ENCODE results near the gene EXOG.

The EXOG gene

GRCh38 chr3:38510631-38511030 lies 14.5 kb downstream of the EXOG start:
- H3K36me3 ChIP-seq (ENCODE audit: insufficient read depth, insufficient read length, low read length) = peaks cover 59% of the 10 kb centered on the region

DNA sequence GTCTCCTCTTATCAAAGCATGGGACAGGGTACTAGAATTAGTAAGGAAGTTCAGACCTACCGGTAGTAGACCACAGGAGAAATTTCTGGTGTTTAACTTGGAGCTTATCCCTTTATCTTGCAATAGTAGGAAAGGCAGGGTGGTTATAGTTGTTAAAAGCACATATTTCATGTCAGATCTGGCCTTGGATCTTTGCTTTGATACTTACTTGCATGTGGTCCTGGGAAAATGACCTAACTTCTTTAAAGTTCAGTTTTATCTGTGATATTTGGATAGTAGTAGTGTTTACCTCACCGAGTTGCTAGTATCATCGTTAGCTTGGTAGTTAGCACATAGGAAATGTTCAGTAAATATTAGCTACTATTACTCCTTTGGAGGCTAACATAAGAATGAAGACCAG lies 15.4 kb downstream of the EXOG start:
- Histone ChIP-seq H3K36me3 (ENCODE audit: insufficient read depth, insufficient read length, low read length) (peaks cover 57% of the 10 kb centered on the region), H3K4me1 (ENCODE audit: insufficient read depth, insufficient read length) (no peaks in the 10 kb centered on the region), H3K9me3 (ENCODE audit: insufficient read depth, low read length) (no peaks in the 10 kb centered on the region), H3K9ac (ENCODE audit: insufficient read length, low read depth) (no peak overlapping the region), H3K27me3 (ENCODE audit: insufficient read depth, insufficient read length) (no peaks in the 10 kb centered on the region), H3K4me3 (ENCODE audit: insufficient read length, low read depth) (no peak overlapping the region)
- DNase-seq (ENCODE audit: low read depth, low spot score) = no peak
- no peak for TF ChIP-seq SUZ12 (IDR thresholded peaks at IDR 0.05; ENCODE audit: extremely low read depth, insufficient read depth, insufficient read length)
- TF ChIP-seq YY1 (IDR thresholded peaks at IDR 0.05; ENCODE audit: insufficient read depth, insufficient read length) = no peak
- TF ChIP-seq ZNF274 (IDR thresholded peaks at IDR 0.05; ENCODE audit: low read depth, low read length) = no peak

More at GRCh38 chr3:38510631-38511030, 14.5 kb downstream of the EXOG start:
- Histone ChIP-seq H3K4me1 (ENCODE audit: insufficient read depth, insufficient read length) (no peaks in the 10 kb centered on the region), H3K9me3 (ENCODE audit: insufficient read depth, low read length) (no peaks in the 10 kb centered on the region), H3K4me3 (ENCODE audit: insufficient read length, low read depth) (no peak overlapping the region), H3K9ac (ENCODE audit: insufficient read length, low read depth) (no peak overlapping the region), H3K27me3 (ENCODE audit: insufficient read depth, insufficient read length) (no peaks in the 10 kb centered on the region)
- no peak for DNase-seq (ENCODE audit: low read depth, low spot score)
- TF ChIP-seq ZNF274 (IDR thresholded peaks at IDR 0.05; ENCODE audit: low read depth, low read length) (no peak), SUZ12 (IDR thresholded peaks at IDR 0.05; ENCODE audit: extremely low read depth, insufficient read depth, insufficient read length) (no peak), YY1 (IDR thresholded peaks at IDR 0.05; ENCODE audit: insufficient read depth, insufficient read length) (no peak)

DNA sequence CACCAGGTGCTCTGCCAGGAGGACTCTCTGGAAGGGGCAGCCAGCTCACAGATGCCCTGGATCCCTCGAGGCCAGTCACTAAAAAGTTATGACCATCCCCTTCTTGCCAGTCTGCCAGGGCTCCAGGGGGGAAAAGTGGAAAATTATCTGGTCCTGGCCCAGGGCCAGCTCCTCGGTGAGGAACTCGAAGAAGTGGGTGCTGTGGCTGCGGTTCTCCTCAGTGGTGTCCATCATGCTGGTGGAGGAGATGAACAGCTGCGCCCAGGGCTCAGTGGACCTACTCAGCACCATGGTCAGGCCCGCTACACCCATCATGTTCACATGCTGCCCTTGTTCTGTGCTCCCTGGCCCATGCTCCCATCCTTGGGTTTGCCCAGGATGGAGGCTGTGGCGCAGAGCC lies 19.2 kb downstream of the EXOG start:
- no peak for TF ChIP-seq ZNF274 (IDR thresholded peaks at IDR 0.05; ENCODE audit: low read depth, low read length)
- no peak for TF ChIP-seq YY1 (IDR thresholded peaks at IDR 0.05; ENCODE audit: insufficient read depth, insufficient read length)
- no peak for TF ChIP-seq SUZ12 (IDR thresholded peaks at IDR 0.05; ENCODE audit: extremely low read depth, insufficient read depth, insufficient read length)
- no peaks in the 10 kb centered on the region for H3K4me1 ChIP-seq (ENCODE audit: insufficient read depth, insufficient read length)
- H3K27me3 ChIP-seq (ENCODE audit: insufficient read depth, insufficient read length) = no peaks in the 10 kb centered on the region
- H3K4me3 ChIP-seq (ENCODE audit: insufficient read length, low read depth) = no peak overlapping the region
- no peaks in the 10 kb centered on the region for H3K9me3 ChIP-seq (ENCODE audit: insufficient read depth, low read length)
- DNase-seq (ENCODE audit: low read depth, low spot score) = no peak
- peaks cover 26% of the 10 kb centered on the region for H3K36me3 ChIP-seq (ENCODE audit: insufficient read depth, insufficient read length, low read length)
- no peak overlapping the region for H3K9ac ChIP-seq (ENCODE audit: insufficient read length, low read depth)

- Histone ChIP-seq H3K36me3 (ENCODE audit: insufficient read depth, insufficient read length, low read length) (peaks cover 20% of the 10 kb centered on the region), H3K9ac (ENCODE audit: insufficient read length, low read depth) (no peak overlapping the region), H3K27me3 (ENCODE audit: insufficient read depth, insufficient read length) (no peaks in the 10 kb centered on the region), H3K9me3 (ENCODE audit: insufficient read depth, low read length) (no peaks in the 10 kb centered on the region), H3K4me1 (ENCODE audit: insufficient read depth, insufficient read length) (no peaks in the 10 kb centered on the region), H3K4me3 (ENCODE audit: insufficient read length, low read depth) (no peak overlapping the region)
- TF ChIP-seq YY1 (IDR thresholded peaks at IDR 0.05; ENCODE audit: insufficient read depth, insufficient read length) = no peak
- TF ChIP-seq SUZ12 (IDR thresholded peaks at IDR 0.05; ENCODE audit: extremely low read depth, insufficient read depth, insufficient read length) = no peak
- no peak for TF ChIP-seq ZNF274 (IDR thresholded peaks at IDR 0.05; ENCODE audit: low read depth, low read length)
- DNase-seq (ENCODE audit: low read depth, low spot score) = no peak
Observed at GRCh38 chr3:38516669-38517068, 20.5 kb downstream of the EXOG start.

DNA sequence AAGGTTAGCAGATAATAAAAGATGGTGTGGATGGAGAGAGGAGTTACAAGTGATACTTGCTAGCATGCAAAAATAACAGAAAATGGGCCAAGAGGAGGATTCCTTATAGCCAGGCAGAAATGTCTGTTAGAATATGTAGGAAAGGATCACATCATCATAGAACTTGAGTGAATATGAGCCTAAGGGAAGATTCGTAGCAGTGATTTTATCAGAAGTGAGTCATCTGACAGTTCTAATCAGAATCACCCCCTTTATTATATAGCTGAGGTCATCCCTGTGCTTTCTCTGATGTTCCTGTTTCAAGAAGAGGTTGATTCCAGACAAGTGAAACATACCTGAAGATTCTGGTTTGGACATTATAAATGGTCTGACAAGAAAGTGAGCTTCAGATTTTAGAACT lies 22.9 kb downstream of the EXOG start:
- no peaks in the 10 kb centered on the region for H3K9me3 ChIP-seq (ENCODE audit: insufficient read depth, low read length)
- no peak overlapping the region for H3K4me3 ChIP-seq (ENCODE audit: insufficient read length, low read depth)
- H3K36me3 ChIP-seq (ENCODE audit: insufficient read depth, insufficient read length, low read length) = peaks cover 20% of the 10 kb centered on the region
- no peaks in the 10 kb centered on the region for H3K4me1 ChIP-seq (ENCODE audit: insufficient read depth, insufficient read length)
- TF ChIP-seq YY1 (IDR thresholded peaks at IDR 0.05; ENCODE audit: insufficient read depth, insufficient read length) (no peak), ZNF274 (IDR thresholded peaks at IDR 0.05; ENCODE audit: low read depth, low read length) (no peak), SUZ12 (IDR thresholded peaks at IDR 0.05; ENCODE audit: extremely low read depth, insufficient read depth, insufficient read length) (no peak)
- no peak overlapping the region for H3K9ac ChIP-seq (ENCODE audit: insufficient read length, low read depth)
- no peaks in the 10 kb centered on the region for H3K27me3 ChIP-seq (ENCODE audit: insufficient read depth, insufficient read length)
- DNase-seq (ENCODE audit: low read depth, low spot score) = no peak

- no peak overlapping the region for H3K9ac ChIP-seq (ENCODE audit: insufficient read length, low read depth)
- no peaks in the 10 kb centered on the region for H3K27me3 ChIP-seq (ENCODE audit: insufficient read depth, insufficient read length)
- TF ChIP-seq ZNF274 (IDR thresholded peaks at IDR 0.05; ENCODE audit: low read depth, low read length) = no peak
- TF ChIP-seq SUZ12 (IDR thresholded peaks at IDR 0.05; ENCODE audit: extremely low read depth, insufficient read depth, insufficient read length) = no peak
- no peak for TF ChIP-seq YY1 (IDR thresholded peaks at IDR 0.05; ENCODE audit: insufficient read depth, insufficient read length)
- no peaks in the 10 kb centered on the region for H3K4me1 ChIP-seq (ENCODE audit: insufficient read depth, insufficient read length)
- no peaks in the 10 kb centered on the region for H3K9me3 ChIP-seq (ENCODE audit: insufficient read depth, low read length)
- peaks cover 26% of the 10 kb centered on the region for H3K36me3 ChIP-seq (ENCODE audit: insufficient read depth, insufficient read length, low read length)
- H3K4me3 ChIP-seq (ENCODE audit: insufficient read length, low read depth) = no peak overlapping the region
- DNase-seq (ENCODE audit: low read depth, low spot score) = no peak
Observed at GRCh38 chr3:38519651-38520050, 23.5 kb downstream of the EXOG start.

GRCh38 chr3:38521391-38521987 lies 25.3 kb downstream of the EXOG start:
- H3K9ac ChIP-seq (ENCODE audit: insufficient read length, low read depth) = peak overlapping the region; percentile 17
- no peaks in the 10 kb centered on the region for H3K4me1 ChIP-seq (ENCODE audit: insufficient read depth, insufficient read length)
- DNase-seq (ENCODE audit: low read depth, low spot score) = peak; percentile 84
- no peaks in the 10 kb centered on the region for H3K27me3 ChIP-seq (ENCODE audit: insufficient read depth, insufficient read length)
- H3K9me3 ChIP-seq (ENCODE audit: insufficient read depth, low read length) = no peaks in the 10 kb centered on the region
- no peak overlapping the region for H3K4me3 ChIP-seq (ENCODE audit: insufficient read length, low read depth)
- peaks cover 37% of the 10 kb centered on the region for H3K36me3 ChIP-seq (ENCODE audit: insufficient read depth, insufficient read length, low read length)
- TF ChIP-seq SUZ12 (IDR thresholded peaks at IDR 0.05; ENCODE audit: extremely low read depth, insufficient read depth, insufficient read length) (no peak), ZNF274 (IDR thresholded peaks at IDR 0.05; ENCODE audit: low read depth, low read length) (no peak), YY1 (IDR thresholded peaks at IDR 0.05; ENCODE audit: insufficient read depth, insufficient read length) (no peak)
